A172 (cell line): ENCODE results near the gene HARS1. TPM values are rescaled to one million over a fixed set of nuclear protein-coding genes. Genes with fewer than 3 reads are reported as not detected.
A peak's percentile ranks its signal among the peaks of the same experiment; 100 is the strongest.
"Not testable (repeated sequence)": the region's sequence is repeated elsewhere in the genome, so short reads cannot be mapped to it uniquely, and the experiment has no call there.

Experiments
- DNase-seq: peaks from one replicate; pipeline ENCODE4 v3.0.0-alpha.2; 2015; ENCODE audit warnings: low spot score
- total RNA-seq: library from RNA; depleted of rRNA; stranded (reverse); fragments of >200 nt; shearing (Covaris generic); gene quantifications from 2 replicates; pipeline ENCODE4 v1.2.3, GENCODE V29; 2014; rRNA removed

HARS1 gene
- total RNA-seq, result 143 and 148 TPM in 2 replicates

GRCh38 chr5:140690941-140691924, at the start of gene HARS1, which contains the start of gene HARS2:
HARS1 (minus strand) TSS chr5:140691370; CDS start chr5:140691304, 66 bp downstream.
HARS2 (plus strand) TSS chr5:140691455; CDS start chr5:140691649, 194 bp downstream.
- peak; percentile 98 for DNase-seq

GRCh38 chr5:140737486-140737885, 46.3 kb upstream of the HARS1 start:
- DNase-seq, result no peak

- DNase-seq, result no peak
Measured at GRCh38 chr5:140734354-140734753, 43.2 kb upstream of the HARS1 start.

- no peak for DNase-seq
Measured at GRCh38 chr5:140733098-140733497, 41.9 kb upstream of the HARS1 start.

GRCh38 chr5:140725799-140726471, 34.8 kb upstream of the HARS1 start:
- peak; percentile 99 for DNase-seq

GRCh38 chr5:140721395-140721794, 30.2 kb upstream of the HARS1 start:
- DNase-seq, result not testable (repeated sequence)

- DNase-seq, result peak; percentile 34
Measured at GRCh38 chr5:140720738-140721137, 29.6 kb upstream of the HARS1 start.

GRCh38 chr5:140718266-140718592, 27.1 kb upstream of the HARS1 start:
- no peak for DNase-seq

GRCh38 chr5:140716238-140716637, 25.1 kb upstream of the HARS1 start:
- DNase-seq, result not testable (repeated sequence)

GRCh38 chr5:140713562-140714094, 22.5 kb upstream of the HARS1 start:
- DNase-seq, result no peak

- DNase-seq, result no peak
Measured at GRCh38 chr5:140711794-140712193, 20.6 kb upstream of the HARS1 start.

GRCh38 chr5:140710899-140711552, 19.9 kb upstream of the HARS1 start:
- peak; percentile 99 for DNase-seq

- not testable (repeated sequence) for DNase-seq
Measured at GRCh38 chr5:140708787-140709186, 17.6 kb upstream of the HARS1 start.

GRCh38 chr5:140707812-140708211, 16.6 kb upstream of the HARS1 start:
- no peak for DNase-seq

- peak; percentile 98 for DNase-seq
Measured at GRCh38 chr5:140700177-140701144, 9.3 kb upstream of the HARS1 start, which contains the start of gene ZMAT2. ZMAT2 (plus strand) TSS chr5:140700447; CDS start chr5:140700461, 14 bp downstream.

GRCh38 chr5:140696891-140697492, 5.8 kb upstream of the HARS1 start:
- DNase-seq, result no peak

- no peak for DNase-seq
Measured at GRCh38 chr5:140694276-140694675, 3.1 kb upstream of the HARS1 start.

- DNase-seq, result peak; percentile 27
Measured at GRCh38 chr5:140690376-140690932, 716 bp downstream of the HARS1 start.

- DNase-seq, result no peak
Measured at GRCh38 chr5:140678993-140679392, 12.2 kb downstream of the HARS1 start.

GRCh38 chr5:140677947-140678346, 13.2 kb downstream of the HARS1 start:
- DNase-seq, result no peak
